Measurements from ENCODE around the gene PSMD12. TPM values are rescaled to one million over a fixed set of nuclear protein-coding genes. Genes with fewer than 3 reads are reported as not detected.
"Not testable (repeated sequence)": the region's sequence is repeated elsewhere in the genome, so short reads cannot be mapped to it uniquely, and the experiment has no call there.

PSMD12 gene
- total and polyA plus RNA-seq, 2 donors: 21.1 to 48.0 TPM

DNA sequence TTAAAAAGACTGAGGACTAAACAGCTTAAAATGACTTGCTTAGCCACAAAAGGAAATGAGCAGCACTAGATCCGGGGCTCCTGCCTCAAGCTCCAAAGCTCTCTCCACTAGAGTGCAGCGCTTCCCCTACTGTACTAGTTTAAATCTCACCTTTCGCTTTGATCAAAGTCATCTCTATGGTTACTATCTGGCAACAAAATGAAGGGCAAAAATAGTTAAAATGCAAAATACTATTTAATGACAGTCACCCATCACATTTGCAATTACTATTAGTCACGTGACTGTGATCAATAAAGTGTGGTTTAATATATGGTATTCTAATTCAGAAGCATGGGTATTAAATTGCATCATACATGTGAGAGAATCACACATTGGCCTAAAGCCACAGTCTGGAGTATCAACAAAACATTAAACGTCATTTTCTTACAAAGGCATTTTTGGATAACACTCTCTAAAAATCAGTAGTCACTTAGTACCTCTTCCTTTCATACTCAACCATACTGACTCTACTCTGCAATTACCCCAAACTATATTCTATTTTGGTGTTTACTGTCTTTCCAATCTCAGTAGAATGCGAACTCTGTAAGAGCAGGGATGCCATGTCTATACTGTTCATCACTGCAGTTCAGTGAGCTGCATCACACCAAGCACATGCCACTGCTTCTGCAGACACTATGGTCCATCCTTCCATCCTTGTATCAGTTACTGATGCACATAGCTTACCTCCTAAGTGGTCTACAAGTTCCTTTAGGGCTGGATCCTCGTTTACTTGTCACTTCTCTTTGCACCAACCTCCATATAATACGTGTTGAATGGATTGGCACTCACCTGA is 6.2 kb downstream of the PSMD12 start:
- DNase-seq (ENCODE audit: extremely low spot score): no peak
- Histone ChIP-seq H3K27ac (ENCODE audit: low read depth) (no peak overlapping the region), H3K4me1 (ENCODE audit: insufficient read depth) (peaks cover 3% of the 10 kb centered on the region), H3K36me3 (ENCODE audit: insufficient read depth) (peaks cover 2% of the 10 kb centered on the region), H3K4me3 (ENCODE audit: low read depth, low read length) (no peak overlapping the region)
- 63% methylated on average over 8 of the region's 8 CpGs for WGBS

DNA sequence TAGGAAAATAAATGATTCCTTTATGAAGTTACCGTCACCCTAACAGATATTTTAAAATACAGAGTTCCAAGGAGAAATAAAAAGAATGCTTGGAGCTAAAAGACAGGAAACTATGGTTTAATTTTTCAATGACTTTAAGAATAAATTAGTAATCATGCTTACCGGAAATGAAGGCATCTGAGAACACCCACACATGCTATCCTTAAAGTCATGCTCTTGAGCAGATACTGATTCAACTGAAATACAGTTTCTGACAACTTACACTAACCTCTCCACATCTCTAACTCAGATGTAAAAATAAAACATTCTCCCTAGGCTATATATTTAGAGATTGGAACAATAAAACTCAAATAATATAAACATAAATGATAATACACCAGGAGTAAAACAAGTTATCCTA is 7.8 kb downstream of the PSMD12 start:
- Histone ChIP-seq H3K36me3 (ENCODE audit: insufficient read depth) (peaks cover 2% of the 10 kb centered on the region), H3K27ac (ENCODE audit: low read depth) (no peak overlapping the region), H3K4me1 (ENCODE audit: insufficient read depth) (peaks cover 1% of the 10 kb centered on the region), H3K4me3 (ENCODE audit: low read depth, low read length) (no peak overlapping the region)
- WGBS: 75% methylated on average over 2 of the region's 2 CpGs
- no peak for DNase-seq (ENCODE audit: extremely low spot score)

DNA sequence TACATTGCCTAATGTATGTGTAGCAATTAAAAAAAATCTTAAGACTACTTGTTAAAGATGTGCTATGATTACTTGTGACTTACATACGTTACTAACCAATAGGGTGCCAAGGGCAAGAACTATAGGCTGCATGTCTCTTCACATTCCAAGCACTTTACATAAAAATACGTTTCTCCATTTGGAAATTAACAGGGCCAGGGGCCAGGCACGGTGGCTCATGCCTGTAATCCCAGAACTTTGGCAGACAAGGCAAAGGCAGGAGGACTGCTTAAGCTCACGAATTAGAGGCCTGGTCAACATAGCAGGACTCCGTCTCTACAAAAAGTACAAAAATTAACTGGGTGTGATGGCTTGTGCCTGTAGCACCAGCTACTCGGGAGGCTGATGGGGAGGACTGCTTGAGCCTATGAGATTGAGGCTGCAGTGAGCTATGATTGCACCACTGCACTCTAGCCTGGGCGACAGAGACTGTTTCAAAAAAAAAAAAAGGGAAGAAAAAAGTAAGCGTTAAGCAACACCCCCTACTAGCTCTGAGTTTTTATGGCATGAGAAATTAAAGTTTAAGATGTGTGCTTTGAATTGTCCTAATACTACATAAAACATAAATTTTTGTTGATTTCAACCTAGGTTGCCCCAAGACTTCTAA is 12.3 kb downstream of the PSMD12 start:
- H3K27ac ChIP-seq (ENCODE audit: low read depth): no peak overlapping the region
- H3K4me1 ChIP-seq (ENCODE audit: insufficient read depth): no peaks in the 10 kb centered on the region
- 87% methylated on average over 8 of the region's 8 CpGs for WGBS
- DNase-seq (ENCODE audit: extremely low spot score): no peak
- H3K4me3 ChIP-seq (ENCODE audit: low read depth, low read length): no peak overlapping the region
- H3K36me3 ChIP-seq (ENCODE audit: insufficient read depth): peaks cover 8% of the 10 kb centered on the region

DNA sequence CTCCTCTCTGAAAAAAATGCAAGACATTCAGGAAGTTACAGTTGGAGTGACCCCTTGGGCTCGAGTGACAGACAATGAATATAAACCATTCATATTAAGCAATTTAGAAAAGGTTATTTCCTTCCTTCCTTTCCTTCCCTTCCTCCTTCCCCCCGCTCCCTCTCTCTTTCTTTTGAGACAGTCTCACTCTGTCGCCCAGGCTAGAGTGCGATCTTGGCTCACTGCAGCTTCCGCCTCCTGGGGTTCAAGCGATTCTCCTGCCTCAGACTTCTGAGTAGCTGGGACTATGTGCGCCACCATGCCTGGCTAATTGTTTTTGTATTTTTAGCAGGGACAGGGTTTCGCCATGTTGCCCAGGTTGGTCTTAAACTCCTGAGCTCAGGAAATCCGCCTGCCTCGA is 13.2 kb downstream of the PSMD12 start:
- WGBS: 90% methylated on average over 10 of the region's 10 CpGs
- Histone ChIP-seq H3K4me3 (ENCODE audit: low read depth, low read length) (no peak overlapping the region), H3K4me1 (ENCODE audit: insufficient read depth) (no peaks in the 10 kb centered on the region), H3K27ac (ENCODE audit: low read depth) (no peak overlapping the region), H3K36me3 (ENCODE audit: insufficient read depth) (peaks cover 8% of the 10 kb centered on the region)
- no peak for DNase-seq (ENCODE audit: extremely low spot score)

DNA sequence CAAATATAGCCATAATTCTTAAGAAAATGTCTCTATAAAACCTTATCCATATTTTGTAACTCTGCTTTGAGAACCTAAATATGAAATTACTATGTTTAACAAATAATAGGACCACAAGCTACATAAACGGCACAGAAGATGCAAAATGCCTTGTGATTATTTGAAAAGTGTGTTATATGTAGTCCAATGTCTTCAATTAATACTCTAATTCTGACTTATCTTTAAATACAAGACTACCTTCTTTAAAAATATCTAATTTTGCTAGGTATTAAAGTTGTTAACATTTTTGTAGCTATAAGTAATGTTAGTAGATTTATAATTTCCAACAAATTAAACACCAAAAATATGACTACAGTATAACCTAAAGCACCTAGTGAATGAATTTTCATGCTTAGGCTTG is 17.0 kb downstream of the PSMD12 start:
- WGBS: 98% methylated on average over 1 of the region's 1 CpG
- peaks cover 11% of the 10 kb centered on the region for H3K36me3 ChIP-seq (ENCODE audit: insufficient read depth)
- H3K4me3 ChIP-seq (ENCODE audit: low read depth, low read length): no peak overlapping the region
- H3K4me1 ChIP-seq (ENCODE audit: insufficient read depth): no peaks in the 10 kb centered on the region
- no peak for DNase-seq (ENCODE audit: extremely low spot score)
- H3K27ac ChIP-seq (ENCODE audit: low read depth): no peak overlapping the region

DNA sequence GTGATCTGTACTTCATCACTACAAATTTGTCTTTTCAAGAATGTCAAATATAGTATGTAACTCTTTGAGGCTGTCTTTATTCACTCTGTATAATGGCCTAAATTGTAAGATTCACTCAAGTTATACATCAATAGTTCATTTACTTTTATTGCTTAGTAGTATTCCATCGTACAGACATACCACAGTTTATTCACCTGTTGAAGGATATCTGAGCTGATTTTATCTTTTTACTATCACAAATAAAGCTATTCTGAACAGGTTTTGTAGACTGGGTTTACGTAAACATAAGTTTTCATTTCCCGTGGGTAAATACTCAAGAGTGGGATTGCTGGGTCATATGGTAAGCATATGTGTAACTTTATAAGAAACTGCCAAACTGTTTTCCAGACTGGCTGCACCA is 18.6 kb downstream of the PSMD12 start:
- H3K4me1 ChIP-seq (ENCODE audit: insufficient read depth): no peaks in the 10 kb centered on the region
- no peak overlapping the region for H3K4me3 ChIP-seq (ENCODE audit: low read depth, low read length)
- WGBS: 96% methylated on average over 3 of the region's 3 CpGs
- peaks cover 12% of the 10 kb centered on the region for H3K36me3 ChIP-seq (ENCODE audit: insufficient read depth)
- no peak for DNase-seq (ENCODE audit: extremely low spot score)
- H3K27ac ChIP-seq (ENCODE audit: low read depth): no peak overlapping the region

DNA sequence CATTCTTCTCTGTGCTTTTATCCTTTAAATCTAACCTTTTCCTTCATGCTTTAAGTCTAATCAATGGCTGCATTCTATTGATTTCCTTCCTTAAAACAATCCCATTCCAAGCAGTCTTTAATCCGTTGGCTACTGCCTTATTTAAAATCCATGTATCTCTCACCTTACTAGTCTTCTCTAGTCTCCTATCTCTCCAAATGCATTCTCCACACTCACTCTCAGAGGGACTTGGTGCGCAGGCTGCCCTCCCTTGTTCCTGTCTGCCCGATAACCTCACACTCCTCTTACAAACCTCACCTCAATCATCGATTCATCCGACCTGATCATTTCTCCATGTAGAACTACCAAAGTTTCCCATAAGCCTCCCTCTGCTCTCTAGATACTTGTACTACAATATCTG is 23.1 kb downstream of the PSMD12 start:
- DNase-seq (ENCODE audit: extremely low spot score): no peak
- WGBS: 95% methylated on average over 5 of the region's 5 CpGs
- Histone ChIP-seq H3K27ac (ENCODE audit: low read depth) (no peak overlapping the region), H3K4me3 (ENCODE audit: low read depth, low read length) (no peak overlapping the region), H3K4me1 (ENCODE audit: insufficient read depth) (no peaks in the 10 kb centered on the region), H3K36me3 (ENCODE audit: insufficient read depth) (peaks cover 11% of the 10 kb centered on the region)

DNA sequence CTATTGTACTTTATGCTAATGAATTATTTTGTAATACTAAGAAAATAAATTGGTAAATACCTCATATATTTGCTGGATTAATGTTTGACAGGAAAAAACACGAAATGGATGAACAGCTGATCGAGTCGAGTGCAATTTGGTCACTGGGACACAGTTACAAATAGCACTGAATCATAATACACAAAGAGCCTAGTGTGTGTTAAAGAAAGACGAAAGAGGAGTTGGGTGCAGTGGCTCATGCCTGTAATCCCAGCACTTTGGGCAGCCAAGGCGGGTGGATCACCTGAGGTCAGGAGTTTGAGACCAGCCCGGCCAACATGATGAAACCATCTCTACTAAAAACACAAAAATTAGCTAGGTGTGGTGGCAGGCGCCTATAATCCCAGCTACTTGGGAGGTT is 28.0 kb downstream of the PSMD12 start:
- H3K4me1 ChIP-seq (ENCODE audit: insufficient read depth): not testable (repeated sequence)
- WGBS: 91% methylated on average over 7 of the region's 7 CpGs

DNA sequence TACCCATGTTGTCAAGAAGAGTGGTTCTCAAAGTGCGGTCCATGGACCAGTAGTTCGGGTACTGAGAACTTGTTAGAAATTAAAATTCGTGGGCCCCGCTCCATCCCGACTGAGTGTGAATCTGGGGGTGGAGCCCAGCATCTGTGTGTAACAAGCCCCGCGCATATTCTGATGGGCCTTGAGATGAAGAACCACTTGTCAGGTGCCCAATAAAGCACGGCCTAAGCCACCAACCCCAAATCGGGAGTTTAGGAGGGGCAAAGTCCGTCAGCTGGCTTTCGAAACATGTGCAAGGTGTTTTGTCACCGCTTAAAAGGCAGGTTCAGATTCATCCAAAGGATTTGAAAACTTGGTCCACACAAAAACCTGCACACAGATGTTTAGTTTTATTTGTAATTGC is 29.5 kb downstream of the PSMD12 start:
- Histone ChIP-seq H3K27ac (ENCODE audit: low read depth) (no peak overlapping the region), H3K36me3 (ENCODE audit: insufficient read depth) (no peaks in the 10 kb centered on the region), H3K4me3 (ENCODE audit: low read depth, low read length) (no peak overlapping the region), H3K4me1 (ENCODE audit: insufficient read depth) (no peaks in the 10 kb centered on the region)
- no peak for DNase-seq (ENCODE audit: extremely low spot score)
- WGBS: 93% methylated on average over 12 of the region's 12 CpGs

More for the DNA sequence above, 28.0 kb downstream of the PSMD12 start:
- H3K27ac ChIP-seq (ENCODE audit: low read depth); H3K36me3 ChIP-seq (ENCODE audit: insufficient read depth); DNase-seq (ENCODE audit: extremely low spot score); H3K4me3 ChIP-seq (ENCODE audit: low read depth, low read length): not testable (repeated sequence)

DNA sequence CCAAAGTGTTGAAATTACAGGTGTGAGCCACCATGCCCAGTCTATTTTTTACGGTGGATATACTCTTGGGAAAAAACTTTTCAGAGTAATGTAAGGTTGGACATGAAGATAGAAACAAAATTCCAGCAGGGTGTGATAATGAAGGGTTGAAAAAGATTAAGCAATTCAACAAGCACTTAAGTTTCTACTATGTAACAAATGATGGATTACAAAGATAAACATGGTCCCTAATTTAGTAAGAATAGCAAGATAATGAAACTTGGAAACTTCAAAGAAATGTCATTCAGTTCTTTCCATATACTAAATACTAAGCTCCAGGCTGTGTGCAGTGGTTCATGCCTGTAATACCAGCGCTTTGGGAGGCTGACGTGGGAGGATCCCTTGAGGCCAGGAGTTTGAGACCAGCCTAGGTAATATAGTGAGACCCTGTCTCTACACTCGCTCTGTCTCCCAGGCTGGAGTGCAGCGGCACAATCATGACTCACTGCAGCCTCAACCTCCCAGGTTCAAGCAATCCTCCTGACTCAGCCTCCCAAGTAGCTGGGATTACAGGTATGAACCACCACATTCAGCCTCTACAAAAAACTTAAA is 31.0 kb downstream of the PSMD12 start:
- H3K27ac ChIP-seq (ENCODE audit: low read depth): no peak overlapping the region
- no peak for DNase-seq (ENCODE audit: extremely low spot score)
- H3K4me1 ChIP-seq (ENCODE audit: insufficient read depth): no peaks in the 10 kb centered on the region
- H3K4me3 ChIP-seq (ENCODE audit: low read depth, low read length): no peak overlapping the region
- H3K36me3 ChIP-seq (ENCODE audit: insufficient read depth): no peaks in the 10 kb centered on the region
- WGBS: 83% methylated on average over 5 of the region's 5 CpGs

DNA sequence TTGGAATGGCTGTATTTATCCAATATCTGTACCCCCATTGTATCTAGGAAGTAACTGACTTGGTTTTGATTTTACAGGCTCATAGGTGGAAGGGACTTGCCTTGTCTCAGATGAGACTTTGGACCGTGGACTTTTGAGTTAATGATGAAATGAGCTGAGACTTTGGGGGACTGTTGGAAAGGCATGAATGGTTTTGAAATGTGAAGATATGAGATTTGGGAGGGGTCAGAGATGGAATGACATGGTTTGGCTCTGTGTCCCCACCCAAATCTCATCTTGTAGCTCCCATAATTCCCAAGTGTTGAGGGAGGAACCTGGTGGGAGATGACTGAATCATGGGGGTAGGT is 34.2 kb downstream of the PSMD12 start:
- WGBS: 96% methylated on average over 1 of the region's 1 CpG
- not testable (repeated sequence) for DNase-seq (ENCODE audit: extremely low spot score); H3K27ac ChIP-seq (ENCODE audit: low read depth); H3K4me3 ChIP-seq (ENCODE audit: low read depth, low read length); H3K36me3 ChIP-seq (ENCODE audit: insufficient read depth); H3K4me1 ChIP-seq (ENCODE audit: insufficient read depth)

DNA sequence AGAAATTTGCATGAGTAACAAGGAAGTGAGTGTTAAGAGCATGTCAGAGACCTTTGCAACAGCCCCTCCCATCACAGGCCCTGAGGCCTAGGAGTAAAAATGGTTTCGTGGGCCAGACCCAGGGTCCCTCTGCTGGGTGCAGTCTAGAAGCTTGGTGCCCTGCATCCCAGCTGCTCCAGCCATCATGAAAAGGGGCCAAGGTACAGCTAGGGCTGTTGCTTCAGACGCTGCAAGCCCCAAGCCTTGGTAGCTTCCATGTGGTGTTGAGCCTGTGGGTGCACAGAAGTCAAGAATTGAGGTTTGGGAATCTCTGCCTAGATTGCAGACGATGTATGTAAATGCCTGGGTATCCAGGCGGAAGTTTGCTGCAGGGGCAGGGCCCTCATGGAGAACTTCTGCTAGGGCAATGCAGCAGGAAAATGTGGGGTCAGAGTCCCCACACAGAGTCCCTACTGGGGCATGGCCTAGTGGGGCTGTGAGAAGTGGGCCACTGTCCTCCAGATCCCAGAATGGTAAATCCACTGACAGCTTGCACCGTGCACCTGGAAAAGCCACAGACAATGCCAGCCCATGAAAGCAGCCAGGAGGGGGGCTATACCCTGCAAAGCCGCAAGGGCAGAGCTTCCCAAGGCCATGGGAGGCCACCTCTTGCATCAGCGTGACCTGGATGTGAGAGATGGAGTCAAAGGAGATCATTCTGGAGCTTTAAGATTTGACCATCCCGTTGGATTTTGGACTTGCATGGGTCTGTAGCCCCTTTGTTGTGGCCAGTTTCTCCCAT is 34.8 kb downstream of the PSMD12 start:
- not testable (repeated sequence) for H3K36me3 ChIP-seq (ENCODE audit: insufficient read depth); H3K4me3 ChIP-seq (ENCODE audit: low read depth, low read length); H3K4me1 ChIP-seq (ENCODE audit: insufficient read depth); DNase-seq (ENCODE audit: extremely low spot score); H3K27ac ChIP-seq (ENCODE audit: low read depth)
- 91% methylated on average over 8 of the region's 8 CpGs for WGBS

DNA sequence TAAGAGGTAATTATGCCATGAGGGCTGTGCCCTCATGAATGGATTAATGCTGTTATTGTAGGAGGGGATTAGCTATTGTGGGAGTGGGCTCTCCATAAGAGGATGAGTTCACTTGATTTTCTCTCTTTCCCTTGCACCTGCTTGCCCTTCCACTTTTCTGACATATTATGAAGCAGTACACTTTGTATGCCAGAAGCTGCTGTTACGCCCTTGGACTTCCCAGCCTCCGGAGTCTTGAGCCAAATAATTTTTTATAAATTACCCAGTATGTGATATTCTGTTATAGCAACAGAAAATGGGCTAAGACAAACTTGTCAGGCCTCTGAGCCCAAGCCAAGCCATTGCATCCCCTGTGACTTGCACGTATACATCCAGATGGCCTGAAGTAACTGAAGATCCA is 38.4 kb downstream of the PSMD12 start:
- Histone ChIP-seq H3K27ac (ENCODE audit: low read depth) (no peak overlapping the region), H3K36me3 (ENCODE audit: insufficient read depth) (no peaks in the 10 kb centered on the region), H3K4me1 (ENCODE audit: insufficient read depth) (no peaks in the 10 kb centered on the region), H3K4me3 (ENCODE audit: low read depth, low read length) (no peak overlapping the region)
- WGBS: 84% methylated on average over 3 of the region's 3 CpGs
- no peak for DNase-seq (ENCODE audit: extremely low spot score)

Measured in urinary bladder (tissue), 4 donors.